GM03348 (cell line): Measurements from ENCODE around the gene VPS29.

Experiments
- DNase-seq: peaks from one replicate; pipeline ENCODE4 v3.0.0; 2012; ENCODE audit warnings: low spot score

VPS29 gene

DNA sequence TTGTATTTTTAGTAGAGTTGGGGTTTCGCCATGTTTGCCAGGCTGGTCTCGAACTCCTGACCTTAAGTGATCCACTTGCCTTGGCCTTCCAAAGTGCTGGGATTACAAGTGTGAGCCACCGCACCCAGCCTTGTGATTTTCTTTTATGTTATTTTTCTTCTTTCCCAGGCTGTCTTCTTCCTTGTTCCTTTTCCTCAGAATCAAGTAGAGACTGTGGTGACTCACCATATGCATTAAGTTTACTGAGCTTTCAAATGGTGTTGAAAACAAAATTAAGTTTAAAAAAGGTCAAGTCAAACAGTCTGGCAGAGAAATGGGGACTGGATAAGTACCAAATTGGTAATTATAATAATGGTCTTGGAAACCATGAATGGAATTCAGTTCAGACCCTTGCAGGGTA lies 57.5 kb downstream of the VPS29 start:
- DNase-seq = no peak
